Spleen (tissue), 7 donors: ENCODE results near the gene PCNX2.

Experiments used
- CTCF ChIP-seq, 11 experiments: fragments of 200-600 bp in 7 of 11; fragments of 450-650 bp in 4 of 11; sonication (generic) in 4 of 11; IDR thresholded peaks in 8 of 11; conservative IDR thresholded peaks in 3 of 11; 1 replicate in 7 of 11; 2 replicates in 4 of 11; pipeline versions ENCODE4 v1.4.0 to v1.8.0; 2016 to 2021; ENCODE audit warnings: antibody characterized with exemption in 11 of 11, inconsistent platforms in 4 of 11, mild to moderate bottlenecking in 1 of 11
- POLR2A ChIP-seq, 3 donors: fragments of 450-650 bp; IDR thresholded peaks; one replicate each; pipeline ENCODE4 v1.5.1; 2017; ENCODE audit warnings: antibody characterized with exemption in 3 of 3, mild to moderate bottlenecking in 1 of 3
- POLR2AphosphoS5 ChIP-seq, 3 donors: sonication (generic); formaldehyde crosslinking; IDR thresholded peaks; one replicate each; pipeline ENCODE4 v1.5.1; 2017; ENCODE audit warnings: antibody characterized with exemption in 3 of 3
- donor health status: DM: no; HTN: no; CAD: no; lungs with moderate emphysema.
- donor health status: DM: no; HTN: no; CAD: no.
- donor health status: DM: no; HTN: no; CAD: no.

- no peak for TF ChIP-seq POLR2AphosphoS5 (IDR thresholded peaks at IDR 0.05)
- no peak for TF ChIP-seq CTCF (IDR thresholded peaks at IDR 0.05 in 8 of 11, conservative IDR thresholded peaks at IDR 0.05 in 3 of 11)
- no peak for TF ChIP-seq POLR2A (IDR thresholded peaks at IDR 0.05)
Measured at GRCh38 chr1:233333086-233333485, 37.6 kb upstream of the PCNX2 start.
